ENCODE data around the gene WNK1.

- TF ChIP-seq, protein P1, sequence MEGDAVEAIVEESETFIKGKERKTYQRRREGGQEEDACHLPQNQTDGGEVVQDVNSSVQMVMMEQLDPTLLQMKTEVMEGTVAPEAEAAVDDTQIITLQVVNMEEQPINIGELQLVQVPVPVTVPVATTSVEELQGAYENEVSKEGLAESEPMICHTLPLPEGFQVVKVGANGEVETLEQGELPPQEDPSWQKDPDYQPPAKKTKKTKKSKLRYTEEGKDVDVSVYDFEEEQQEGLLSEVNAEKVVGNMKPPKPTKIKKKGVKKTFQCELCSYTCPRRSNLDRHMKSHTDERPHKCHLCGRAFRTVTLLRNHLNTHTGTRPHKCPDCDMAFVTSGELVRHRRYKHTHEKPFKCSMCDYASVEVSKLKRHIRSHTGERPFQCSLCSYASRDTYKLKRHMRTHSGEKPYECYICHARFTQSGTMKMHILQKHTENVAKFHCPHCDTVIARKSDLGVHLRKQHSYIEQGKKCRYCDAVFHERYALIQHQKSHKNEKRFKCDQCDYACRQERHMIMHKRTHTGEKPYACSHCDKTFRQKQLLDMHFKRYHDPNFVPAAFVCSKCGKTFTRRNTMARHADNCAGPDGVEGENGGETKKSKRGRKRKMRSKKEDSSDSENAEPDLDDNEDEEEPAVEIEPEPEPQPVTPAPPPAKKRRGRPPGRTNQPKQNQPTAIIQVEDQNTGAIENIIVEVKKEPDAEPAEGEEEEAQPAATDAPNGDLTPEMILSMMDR (IDR thresholded peaks at IDR 0.05; ENCODE audit: control extremely low read depth in 1 of 3, insufficient read depth in 1 of 3, low read depth in 1 of 3, low read length in 3 of 3), result no peak
- TF ChIP-seq TAF1 (IDR thresholded peaks at IDR 0.05; ENCODE audit: low read depth, low read length), result no peak
- TF ChIP-seq RFX5 (IDR thresholded peaks at IDR 0.05; ENCODE audit: borderline replicate concordance, low read depth, low read length), result no peak
- no peak for TF ChIP-seq ATF3 (IDR thresholded peaks at IDR 0.05; ENCODE audit: insufficient read depth, low read depth, low read length)
- no peak for TF ChIP-seq POLR2A (IDR thresholded peaks at IDR 0.05; ENCODE audit: control extremely low read depth in 1 of 2, low read depth in 2 of 2, low read length in 2 of 2)
- TF ChIP-seq GABPA (IDR thresholded peaks at IDR 0.05; ENCODE audit: borderline replicate concordance, insufficient read depth, low read length), result no peak
- no peak for TF ChIP-seq KDM1A (IDR thresholded peaks at IDR 0.05; ENCODE audit: borderline replicate concordance, low read length)
- TF ChIP-seq EP300 (IDR thresholded peaks at IDR 0.05; ENCODE audit: borderline replicate concordance in 1 of 2, low read depth in 2 of 2, low read length in 2 of 2), result no peak
- TF ChIP-seq POLR2AphosphoS5 (IDR thresholded peaks at IDR 0.05; ENCODE audit: low read depth, low read length), result no peak
- no peak for TF ChIP-seq RAD21 (IDR thresholded peaks at IDR 0.05 in 1 of 2, conservative IDR thresholded peaks at IDR 0.05 in 1 of 2; ENCODE audit: low read depth in 2 of 2, low read length in 2 of 2)
- TF ChIP-seq EZH2 (IDR thresholded peaks at IDR 0.05; ENCODE audit: low read depth, low read length, severe bottlenecking), result no peak
- no peak for TF ChIP-seq CEBPB (IDR thresholded peaks at IDR 0.05; ENCODE audit: low read depth, low read length)
These were observed 1.8 kb upstream of the WNK1 start for GRCh38 chr12:750366-751191.

Data from H1 (cell line).